ENCODE results near the gene GPR183. TPM values are rescaled to one million over a fixed set of nuclear protein-coding genes. Genes with fewer than 3 reads are reported as not detected.

The GPR183 gene, protein sequence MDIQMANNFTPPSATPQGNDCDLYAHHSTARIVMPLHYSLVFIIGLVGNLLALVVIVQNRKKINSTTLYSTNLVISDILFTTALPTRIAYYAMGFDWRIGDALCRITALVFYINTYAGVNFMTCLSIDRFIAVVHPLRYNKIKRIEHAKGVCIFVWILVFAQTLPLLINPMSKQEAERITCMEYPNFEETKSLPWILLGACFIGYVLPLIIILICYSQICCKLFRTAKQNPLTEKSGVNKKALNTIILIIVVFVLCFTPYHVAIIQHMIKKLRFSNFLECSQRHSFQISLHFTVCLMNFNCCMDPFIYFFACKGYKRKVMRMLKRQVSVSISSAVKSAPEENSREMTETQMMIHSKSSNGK
- not detected for polyA plus RNA-seq (2013, experiment 1 of 4)
- not detected for polyA plus RNA-seq (2013, experiment 2 of 4)
- not detected for polyA plus RNA-seq (2013, experiment 3 of 4)
- not detected for polyA plus RNA-seq (2013, experiment 4 of 4)

DNA sequence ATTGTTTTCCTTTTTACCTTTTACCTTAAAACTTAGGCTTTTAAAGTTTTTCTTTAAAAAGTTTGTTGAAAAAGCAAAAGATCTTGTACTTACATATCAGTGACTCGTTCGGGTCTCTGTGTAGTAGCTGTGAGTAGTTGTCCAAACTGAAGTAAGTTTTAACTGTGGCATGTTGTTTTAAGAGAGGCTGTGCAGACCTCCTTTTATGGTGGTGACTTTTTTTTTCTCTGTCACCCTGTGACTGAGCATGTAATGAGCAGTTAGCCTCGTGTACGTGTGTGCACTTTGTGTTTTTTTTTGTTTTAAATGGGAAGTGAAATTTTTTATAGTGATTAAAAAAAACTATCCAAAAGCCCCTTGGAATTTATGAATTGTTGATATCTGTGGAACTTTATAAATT is at the start of gene GPR183:
Gene GPR183 (minus strand): TSS at position 153 of the 400 bp plus-strand sequence. CDS start 11,254 bp downstream, outside the sequence.
- Histone ChIP-seq H3K9me3 (ENCODE audit: control insufficient read depth, low read length) (no peaks in the 10 kb centered on the region), H3K36me3 (ENCODE audit: control insufficient read depth, insufficient read depth, low read length) (no peaks in the 10 kb centered on the region), H3K4me3 (ENCODE audit: insufficient read depth, low read depth, low read length) (no peak within 1 kb of the TSS), H3K4me1 (ENCODE audit: control insufficient read depth, insufficient read depth, low read length) (no peaks in the 10 kb centered on the region), H3K27me3 (ENCODE audit: control insufficient read depth, insufficient read depth, low read length, poor library complexity, severe bottlenecking) (no peaks in the 10 kb centered on the region), H3K27ac (ENCODE audit: insufficient read depth, low read depth, low read length, poor library complexity, severe bottlenecking) (no peak within 1 kb of the TSS)
- WGBS, 2 experiments: 86 to 93% methylated on average over 3 to 4 of the region's 4 CpGs

DNA sequence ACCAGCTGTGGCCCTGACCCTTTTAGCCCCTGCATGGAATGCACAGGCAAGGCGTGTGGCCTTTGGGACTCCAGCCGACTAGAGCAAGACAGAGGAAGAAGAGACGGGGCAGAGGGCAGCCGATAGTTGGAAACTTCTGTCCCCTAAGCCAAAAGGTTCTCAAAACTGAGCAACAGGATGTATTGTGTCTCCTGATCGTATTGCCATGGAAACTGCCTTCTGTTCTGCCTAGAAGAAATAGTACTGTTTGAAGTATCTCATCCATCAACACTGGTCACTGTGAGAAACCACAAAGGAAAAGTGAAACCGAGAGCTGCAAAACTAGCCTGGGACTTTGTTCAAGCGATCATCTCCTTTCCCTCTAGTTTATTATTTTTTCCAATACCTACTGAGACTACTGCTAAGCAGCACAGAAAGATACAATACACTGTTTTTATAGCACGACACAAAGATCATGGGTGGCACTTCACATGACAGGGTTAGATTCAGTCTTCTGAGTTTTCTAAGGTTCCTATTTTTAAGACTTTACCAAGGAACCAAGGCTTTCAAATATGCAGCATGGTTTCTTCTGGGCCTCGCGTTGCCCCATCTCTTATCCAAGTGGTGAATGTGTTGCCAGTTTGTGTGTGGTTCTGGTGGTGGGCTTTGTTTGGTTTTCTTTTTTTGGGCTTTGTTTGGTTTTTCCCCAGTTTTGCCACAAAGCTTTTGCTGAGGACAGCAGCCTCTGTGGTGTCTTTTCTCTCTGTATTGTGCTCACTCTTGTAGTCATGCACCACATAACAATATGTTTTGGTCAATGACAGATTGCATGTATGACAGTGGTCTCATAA is 49.3 kb upstream of the GPR183 start:
- H3K9me3 ChIP-seq (ENCODE audit: control insufficient read depth, low read length): no peaks in the 10 kb centered on the region
- no peaks in the 10 kb centered on the region for H3K36me3 ChIP-seq (ENCODE audit: control insufficient read depth, insufficient read depth, low read length)
- H3K4me3 ChIP-seq (ENCODE audit: insufficient read depth, low read depth, low read length): no peak overlapping the region
- no peaks in the 10 kb centered on the region for H3K27me3 ChIP-seq (ENCODE audit: control insufficient read depth, insufficient read depth, low read length, poor library complexity, severe bottlenecking)
- 86 to 90% methylated on average over 10 of the region's 10 CpGs for WGBS, 2 experiments
- peak overlapping the region; percentile 72 for H3K27ac ChIP-seq (ENCODE audit: insufficient read depth, low read depth, low read length, poor library complexity, severe bottlenecking)
- H3K4me1 ChIP-seq (ENCODE audit: control insufficient read depth, insufficient read depth, low read length): peaks cover 8% of the 10 kb centered on the region

DNA sequence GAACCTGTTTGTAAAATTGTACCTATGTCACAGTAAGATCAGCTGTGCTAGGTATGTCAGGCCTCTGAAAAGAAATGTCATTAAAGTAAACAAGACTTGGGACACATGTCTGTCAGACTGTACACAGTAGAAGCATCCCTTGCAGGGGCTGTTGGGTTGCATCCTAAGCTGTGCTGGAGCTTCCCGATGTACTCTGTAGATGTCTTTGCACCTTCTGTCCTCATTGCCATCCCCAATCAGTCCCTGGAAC is 48.7 kb upstream of the GPR183 start:
- Histone ChIP-seq H3K9me3 (ENCODE audit: control insufficient read depth, low read length) (no peaks in the 10 kb centered on the region), H3K4me1 (ENCODE audit: control insufficient read depth, insufficient read depth, low read length) (peaks cover 8% of the 10 kb centered on the region), H3K4me3 (ENCODE audit: insufficient read depth, low read depth, low read length) (no peak overlapping the region), H3K36me3 (ENCODE audit: control insufficient read depth, insufficient read depth, low read length) (no peaks in the 10 kb centered on the region), H3K27me3 (ENCODE audit: control insufficient read depth, insufficient read depth, low read length, poor library complexity, severe bottlenecking) (no peaks in the 10 kb centered on the region), H3K27ac (ENCODE audit: insufficient read depth, low read depth, low read length, poor library complexity, severe bottlenecking) (peak overlapping the region; percentile 72)
- 88 to 93% methylated on average over 1 of the region's 1 CpG for WGBS, 2 experiments

DNA sequence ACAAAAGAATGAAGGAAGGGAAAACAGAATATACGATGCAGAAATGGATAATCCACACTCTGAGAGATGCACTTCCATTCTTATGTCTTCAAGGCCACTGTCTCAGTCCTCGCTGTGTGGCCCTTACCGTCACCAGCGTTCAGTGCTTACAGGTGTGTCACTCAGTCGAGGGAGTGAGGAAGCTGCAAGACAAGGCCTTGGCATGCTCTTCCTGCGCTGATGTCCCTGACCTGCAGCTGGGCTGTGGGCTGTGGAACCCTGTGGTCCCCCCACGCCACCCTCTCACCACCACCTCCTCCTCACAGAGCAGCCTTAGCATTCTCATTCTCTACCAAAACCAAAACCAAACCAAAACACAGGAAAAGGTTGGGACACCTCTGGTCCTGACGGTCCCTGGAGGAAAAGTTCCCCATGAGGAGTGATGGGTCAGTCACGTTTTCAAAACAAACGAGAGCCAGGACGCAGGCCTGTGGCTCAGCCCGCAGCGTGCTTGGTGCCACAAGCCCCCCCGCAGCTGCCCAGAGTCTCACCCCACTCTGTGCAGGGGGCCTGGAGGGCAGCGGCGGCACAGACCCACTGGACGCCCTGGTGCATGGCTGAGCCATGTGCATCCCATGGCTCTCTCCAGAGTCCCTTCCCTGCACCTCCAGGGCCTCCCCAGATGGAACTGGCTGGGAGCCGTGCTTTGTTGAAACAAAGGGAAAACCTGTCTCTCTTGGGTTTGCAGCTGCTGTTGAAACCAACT is 48.2 kb upstream of the GPR183 start:
- Histone ChIP-seq H3K4me1 (ENCODE audit: control insufficient read depth, insufficient read depth, low read length) (peaks cover 8% of the 10 kb centered on the region), H3K9me3 (ENCODE audit: control insufficient read depth, low read length) (no peaks in the 10 kb centered on the region), H3K36me3 (ENCODE audit: control insufficient read depth, insufficient read depth, low read length) (no peaks in the 10 kb centered on the region), H3K4me3 (ENCODE audit: insufficient read depth, low read depth, low read length) (no peak overlapping the region), H3K27ac (ENCODE audit: insufficient read depth, low read depth, low read length, poor library complexity, severe bottlenecking) (peak overlapping the region; percentile 72), H3K27me3 (ENCODE audit: control insufficient read depth, insufficient read depth, low read length, poor library complexity, severe bottlenecking) (no peaks in the 10 kb centered on the region)
- 95 to 97% methylated on average over 18 of the region's 18 CpGs for WGBS, 2 experiments

DNA sequence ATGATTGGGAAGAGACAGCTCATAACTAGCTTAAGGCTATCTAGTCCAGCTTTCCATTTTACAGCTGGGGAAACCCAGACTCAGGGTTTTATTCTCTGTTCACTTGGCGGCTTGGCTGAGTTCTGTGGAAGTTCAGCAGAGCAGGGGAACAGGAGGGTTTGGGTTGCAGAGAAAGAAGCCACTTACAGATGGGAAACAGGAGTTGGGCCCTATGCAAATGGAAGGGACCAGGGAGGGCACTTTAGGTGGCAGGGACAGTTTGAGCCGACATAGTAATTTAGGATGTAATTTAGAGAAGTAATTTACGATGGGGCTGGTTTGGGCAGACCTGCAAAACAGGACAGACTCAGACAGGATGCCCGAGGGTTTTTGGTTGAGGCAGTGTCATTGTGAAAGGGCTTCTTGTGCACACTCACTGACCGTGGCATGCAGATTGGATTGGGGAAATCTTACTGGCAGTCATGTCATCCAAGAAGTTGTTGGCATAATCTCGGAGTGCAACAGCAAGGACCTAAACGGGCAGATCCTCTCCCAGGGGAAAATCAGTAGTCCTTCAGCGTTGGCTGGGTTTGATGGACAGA is 47.3 kb upstream of the GPR183 start:
- H3K27ac ChIP-seq (ENCODE audit: insufficient read depth, low read depth, low read length, poor library complexity, severe bottlenecking): no peak overlapping the region
- WGBS, 2 experiments: 95 to 96% methylated on average over 8 of the region's 8 CpGs
- H3K36me3 ChIP-seq (ENCODE audit: control insufficient read depth, insufficient read depth, low read length): no peaks in the 10 kb centered on the region
- H3K4me1 ChIP-seq (ENCODE audit: control insufficient read depth, insufficient read depth, low read length): peaks cover 8% of the 10 kb centered on the region
- H3K9me3 ChIP-seq (ENCODE audit: control insufficient read depth, low read length): no peaks in the 10 kb centered on the region
- no peaks in the 10 kb centered on the region for H3K27me3 ChIP-seq (ENCODE audit: control insufficient read depth, insufficient read depth, low read length, poor library complexity, severe bottlenecking)
- no peak overlapping the region for H3K4me3 ChIP-seq (ENCODE audit: insufficient read depth, low read depth, low read length)

DNA sequence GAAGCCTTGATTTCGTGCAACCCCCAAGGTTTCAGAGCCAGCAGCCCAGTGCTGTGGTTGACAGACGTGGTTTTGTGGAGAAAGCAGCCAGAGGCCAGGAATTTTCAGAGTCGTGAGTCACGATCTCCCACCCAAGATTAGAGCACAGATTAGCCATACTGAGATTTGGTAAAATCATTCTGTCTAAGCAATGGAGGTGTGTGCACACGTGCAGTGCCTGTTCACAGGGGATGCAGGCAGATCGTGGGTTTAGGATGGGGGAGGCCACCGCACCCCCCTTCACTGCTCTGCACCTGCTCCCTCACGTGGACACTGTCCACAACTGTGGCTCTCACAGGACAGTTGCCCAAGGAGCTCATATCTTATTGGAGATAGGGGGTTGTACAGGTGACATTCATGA is 46.6 kb upstream of the GPR183 start:
- no peak overlapping the region for H3K27ac ChIP-seq (ENCODE audit: insufficient read depth, low read depth, low read length, poor library complexity, severe bottlenecking)
- no peaks in the 10 kb centered on the region for H3K36me3 ChIP-seq (ENCODE audit: control insufficient read depth, insufficient read depth, low read length)
- H3K4me3 ChIP-seq (ENCODE audit: insufficient read depth, low read depth, low read length): no peak overlapping the region
- no peaks in the 10 kb centered on the region for H3K27me3 ChIP-seq (ENCODE audit: control insufficient read depth, insufficient read depth, low read length, poor library complexity, severe bottlenecking)
- peaks cover 8% of the 10 kb centered on the region for H3K4me1 ChIP-seq (ENCODE audit: control insufficient read depth, insufficient read depth, low read length)
- 94 to 97% methylated on average over 8 of the region's 8 CpGs for WGBS, 2 experiments
- no peaks in the 10 kb centered on the region for H3K9me3 ChIP-seq (ENCODE audit: control insufficient read depth, low read length)

DNA sequence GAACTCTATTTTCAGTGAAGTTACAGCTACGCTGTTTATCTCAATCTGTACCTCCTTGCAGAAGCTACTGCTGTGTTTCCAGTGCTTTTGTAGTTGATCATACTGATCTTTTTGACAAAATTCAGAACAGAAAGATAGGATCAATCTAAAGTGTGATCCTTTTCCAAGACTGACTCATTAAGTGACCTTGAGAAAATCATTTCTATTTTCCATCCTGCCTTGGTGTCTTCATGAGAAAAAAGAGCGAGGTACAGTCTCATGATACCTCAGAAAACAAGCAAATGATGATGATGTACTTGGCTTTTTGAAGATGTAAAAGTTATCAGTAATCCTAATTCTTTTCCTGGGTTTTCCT is 46.0 kb upstream of the GPR183 start:
- 96 to 100% methylated on average over 2 of the region's 2 CpGs for WGBS, 2 experiments
- Histone ChIP-seq H3K9me3 (ENCODE audit: control insufficient read depth, low read length) (no peaks in the 10 kb centered on the region), H3K36me3 (ENCODE audit: control insufficient read depth, insufficient read depth, low read length) (no peaks in the 10 kb centered on the region), H3K4me3 (ENCODE audit: insufficient read depth, low read depth, low read length) (no peak overlapping the region), H3K4me1 (ENCODE audit: control insufficient read depth, insufficient read depth, low read length) (peaks cover 8% of the 10 kb centered on the region), H3K27ac (ENCODE audit: insufficient read depth, low read depth, low read length, poor library complexity, severe bottlenecking) (no peak overlapping the region), H3K27me3 (ENCODE audit: control insufficient read depth, insufficient read depth, low read length, poor library complexity, severe bottlenecking) (no peaks in the 10 kb centered on the region)

DNA sequence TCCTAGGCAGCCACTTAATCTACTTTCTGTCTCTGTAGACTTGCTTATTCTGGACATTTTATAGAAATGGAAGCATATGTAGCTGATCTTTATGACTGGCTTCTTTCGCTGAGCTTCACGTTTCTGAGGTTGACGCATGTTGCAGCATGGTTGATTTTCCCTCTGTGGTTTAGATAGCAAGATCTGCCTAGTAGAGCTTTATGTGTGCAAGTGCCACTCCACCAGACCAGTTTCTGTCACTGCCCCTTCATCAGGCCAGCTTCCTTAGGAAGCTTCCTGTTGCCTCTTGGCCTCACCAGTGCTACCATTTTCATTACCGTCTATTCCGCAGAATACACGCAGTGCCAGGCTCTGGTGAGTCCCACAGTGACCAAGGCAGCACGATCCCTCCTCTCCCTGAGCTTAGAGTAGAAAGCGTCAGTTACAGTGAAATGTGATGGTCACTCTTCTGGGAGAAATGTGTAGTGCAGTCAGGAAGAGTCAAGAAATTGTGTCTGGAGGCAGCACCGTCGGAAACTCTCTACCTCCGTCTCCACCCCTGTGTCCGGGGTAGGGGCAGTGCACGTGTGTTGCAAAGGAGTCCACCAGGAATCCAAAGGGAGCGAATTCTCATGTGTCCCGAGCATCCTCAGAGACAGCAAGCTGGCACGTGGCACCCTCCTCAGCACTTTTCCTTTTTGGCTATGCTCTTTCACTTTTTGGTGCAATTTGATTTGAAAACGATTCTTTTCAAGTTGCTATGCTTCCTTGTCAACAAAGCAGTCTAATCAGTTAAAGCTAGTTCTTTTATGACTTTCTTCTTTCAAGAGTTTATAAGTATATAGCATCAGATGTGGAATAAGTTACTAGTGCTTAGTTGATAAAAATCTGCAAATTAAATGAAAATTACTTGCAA is 45.4 kb upstream of the GPR183 start:
- H3K4me1 ChIP-seq (ENCODE audit: control insufficient read depth, insufficient read depth, low read length): peaks cover 8% of the 10 kb centered on the region
- H3K27me3 ChIP-seq (ENCODE audit: control insufficient read depth, insufficient read depth, low read length, poor library complexity, severe bottlenecking): no peaks in the 10 kb centered on the region
- 89% methylated on average over 17 of the region's 17 CpGs for whole genome bisulfite sequencing, 2 experiments
- H3K4me3 ChIP-seq (ENCODE audit: insufficient read depth, low read depth, low read length): no peak overlapping the region
- H3K27ac ChIP-seq (ENCODE audit: insufficient read depth, low read depth, low read length, poor library complexity, severe bottlenecking): no peak overlapping the region
- peaks cover 3% of the 10 kb centered on the region for H3K36me3 ChIP-seq (ENCODE audit: control insufficient read depth, insufficient read depth, low read length)
- no peaks in the 10 kb centered on the region for H3K9me3 ChIP-seq (ENCODE audit: control insufficient read depth, low read length)

DNA sequence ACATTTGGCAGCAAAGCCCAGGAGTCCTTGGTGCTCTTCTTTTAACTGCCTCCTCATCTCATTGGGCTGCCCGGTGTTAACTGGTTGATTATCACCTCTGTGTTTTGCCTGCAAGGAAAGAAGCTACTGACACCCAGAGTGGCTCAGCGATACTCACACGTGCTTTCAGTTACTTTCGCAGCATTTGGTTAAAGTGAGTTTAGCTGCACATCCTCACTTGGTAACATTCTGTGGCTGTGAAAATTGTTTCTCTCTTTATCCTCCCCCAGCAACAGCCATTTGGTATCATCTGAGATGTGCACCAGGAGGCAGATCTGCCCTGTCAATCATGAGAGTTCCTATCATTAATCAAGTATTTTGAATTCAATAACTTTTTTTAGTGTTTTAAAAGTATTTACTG is 44.6 kb upstream of the GPR183 start:
- WGBS, 2 experiments: 91 to 92% methylated on average over 4 of the region's 4 CpGs
- no peak overlapping the region for H3K4me3 ChIP-seq (ENCODE audit: insufficient read depth, low read depth, low read length)
- peaks cover 3% of the 10 kb centered on the region for H3K36me3 ChIP-seq (ENCODE audit: control insufficient read depth, insufficient read depth, low read length)
- H3K27ac ChIP-seq (ENCODE audit: insufficient read depth, low read depth, low read length, poor library complexity, severe bottlenecking): no peak overlapping the region
- no peaks in the 10 kb centered on the region for H3K9me3 ChIP-seq (ENCODE audit: control insufficient read depth, low read length)
- H3K27me3 ChIP-seq (ENCODE audit: control insufficient read depth, insufficient read depth, low read length, poor library complexity, severe bottlenecking): no peaks in the 10 kb centered on the region
- H3K4me1 ChIP-seq (ENCODE audit: control insufficient read depth, insufficient read depth, low read length): peaks cover 8% of the 10 kb centered on the region
